Neural cell (in vitro differentiated cells): ENCODE measurements around the gene SFR1.

Source experiments
- EP300 ChIP-seq: fragments of 450-650 bp; conservative IDR thresholded peaks from 2 replicates; pipeline ENCODE4 v1.6.1; 2014; ENCODE audit warnings: antibody characterized with exemption, mild to moderate bottlenecking, moderate library complexity; ENCODE audit not compliant: poor library complexity, severe bottlenecking
- EZH2 ChIP-seq: fragments of 200-600, 300-800 bp; shearing (Covaris generic), sonication (generic); IDR thresholded peaks from 2 replicates; pipeline ENCODE4 v1.6.1; 2014; ENCODE audit warnings: antibody characterized with exemption, low read length, borderline replicate concordance, mild to moderate bottlenecking; ENCODE audit not compliant: insufficient read depth, poor library complexity, severe bottlenecking
- MXI1 ChIP-seq: fragments of 450-650 bp; conservative IDR thresholded peaks from 2 replicates; pipeline ENCODE4 v1.6.1; 2014; ENCODE audit warnings: antibody characterized with exemption, mild to moderate bottlenecking; ENCODE audit not compliant: poor library complexity, severe bottlenecking
- POLR2AphosphoS5 ChIP-seq: IDR thresholded peaks from 2 replicates; pipeline ENCODE4 v1.6.1; 2012
- RAD21 ChIP-seq: fragments of 450-650 bp; conservative IDR thresholded peaks from 2 replicates; pipeline ENCODE4 v1.6.1; 2014; ENCODE audit warnings: antibody characterized with exemption, mild to moderate bottlenecking, moderate library complexity
- SMC3 ChIP-seq: fragments of 450-650 bp; conservative IDR thresholded peaks from 2 replicates; pipeline ENCODE4 v1.6.1; 2014; ENCODE audit warnings: antibody characterized with exemption, mild to moderate bottlenecking, moderate library complexity; ENCODE audit not compliant: poor library complexity
- TAF1 ChIP-seq: IDR thresholded peaks from 2 replicates; pipeline ENCODE4 v1.6.1; 2012; ENCODE audit warnings: low read depth
- TF ChIP-seq, protein P1 (sequence below): fragments of 450-650 bp; IDR thresholded peaks from 2 replicates; pipeline ENCODE4 v1.5.1; 2014; ENCODE audit warnings: antibody characterized with exemption, mild to moderate bottlenecking, moderate library complexity; ENCODE audit not compliant: poor library complexity, severe bottlenecking
- TF ChIP-seq, protein P2 (sequence below): IDR thresholded peaks from 2 replicates; pipeline ENCODE4 v1.6.1; 2012; ENCODE audit warnings: borderline replicate concordance

DNA sequence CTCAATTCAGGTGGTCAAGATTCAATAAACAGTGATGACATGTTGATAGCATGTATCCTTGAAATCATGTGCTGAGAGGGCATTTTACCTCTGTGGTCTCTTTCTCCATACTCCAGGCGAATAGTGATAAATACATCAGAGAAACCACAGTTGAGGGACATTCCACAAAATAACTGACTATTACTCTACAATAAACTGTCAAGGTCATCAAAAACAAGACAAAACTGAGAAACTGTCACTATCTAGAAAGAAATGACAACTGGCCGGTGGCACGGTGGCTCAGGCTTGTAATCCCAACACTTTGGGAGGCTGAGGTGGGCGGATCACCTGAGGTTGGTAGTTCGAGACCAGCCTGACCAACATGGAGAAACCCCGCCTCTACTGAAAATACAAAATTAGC is 16.2 kb downstream of the SFR1 start:
- TF ChIP-seq, protein P1, sequence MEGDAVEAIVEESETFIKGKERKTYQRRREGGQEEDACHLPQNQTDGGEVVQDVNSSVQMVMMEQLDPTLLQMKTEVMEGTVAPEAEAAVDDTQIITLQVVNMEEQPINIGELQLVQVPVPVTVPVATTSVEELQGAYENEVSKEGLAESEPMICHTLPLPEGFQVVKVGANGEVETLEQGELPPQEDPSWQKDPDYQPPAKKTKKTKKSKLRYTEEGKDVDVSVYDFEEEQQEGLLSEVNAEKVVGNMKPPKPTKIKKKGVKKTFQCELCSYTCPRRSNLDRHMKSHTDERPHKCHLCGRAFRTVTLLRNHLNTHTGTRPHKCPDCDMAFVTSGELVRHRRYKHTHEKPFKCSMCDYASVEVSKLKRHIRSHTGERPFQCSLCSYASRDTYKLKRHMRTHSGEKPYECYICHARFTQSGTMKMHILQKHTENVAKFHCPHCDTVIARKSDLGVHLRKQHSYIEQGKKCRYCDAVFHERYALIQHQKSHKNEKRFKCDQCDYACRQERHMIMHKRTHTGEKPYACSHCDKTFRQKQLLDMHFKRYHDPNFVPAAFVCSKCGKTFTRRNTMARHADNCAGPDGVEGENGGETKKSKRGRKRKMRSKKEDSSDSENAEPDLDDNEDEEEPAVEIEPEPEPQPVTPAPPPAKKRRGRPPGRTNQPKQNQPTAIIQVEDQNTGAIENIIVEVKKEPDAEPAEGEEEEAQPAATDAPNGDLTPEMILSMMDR: no peak
- TF ChIP-seq, protein P2, sequence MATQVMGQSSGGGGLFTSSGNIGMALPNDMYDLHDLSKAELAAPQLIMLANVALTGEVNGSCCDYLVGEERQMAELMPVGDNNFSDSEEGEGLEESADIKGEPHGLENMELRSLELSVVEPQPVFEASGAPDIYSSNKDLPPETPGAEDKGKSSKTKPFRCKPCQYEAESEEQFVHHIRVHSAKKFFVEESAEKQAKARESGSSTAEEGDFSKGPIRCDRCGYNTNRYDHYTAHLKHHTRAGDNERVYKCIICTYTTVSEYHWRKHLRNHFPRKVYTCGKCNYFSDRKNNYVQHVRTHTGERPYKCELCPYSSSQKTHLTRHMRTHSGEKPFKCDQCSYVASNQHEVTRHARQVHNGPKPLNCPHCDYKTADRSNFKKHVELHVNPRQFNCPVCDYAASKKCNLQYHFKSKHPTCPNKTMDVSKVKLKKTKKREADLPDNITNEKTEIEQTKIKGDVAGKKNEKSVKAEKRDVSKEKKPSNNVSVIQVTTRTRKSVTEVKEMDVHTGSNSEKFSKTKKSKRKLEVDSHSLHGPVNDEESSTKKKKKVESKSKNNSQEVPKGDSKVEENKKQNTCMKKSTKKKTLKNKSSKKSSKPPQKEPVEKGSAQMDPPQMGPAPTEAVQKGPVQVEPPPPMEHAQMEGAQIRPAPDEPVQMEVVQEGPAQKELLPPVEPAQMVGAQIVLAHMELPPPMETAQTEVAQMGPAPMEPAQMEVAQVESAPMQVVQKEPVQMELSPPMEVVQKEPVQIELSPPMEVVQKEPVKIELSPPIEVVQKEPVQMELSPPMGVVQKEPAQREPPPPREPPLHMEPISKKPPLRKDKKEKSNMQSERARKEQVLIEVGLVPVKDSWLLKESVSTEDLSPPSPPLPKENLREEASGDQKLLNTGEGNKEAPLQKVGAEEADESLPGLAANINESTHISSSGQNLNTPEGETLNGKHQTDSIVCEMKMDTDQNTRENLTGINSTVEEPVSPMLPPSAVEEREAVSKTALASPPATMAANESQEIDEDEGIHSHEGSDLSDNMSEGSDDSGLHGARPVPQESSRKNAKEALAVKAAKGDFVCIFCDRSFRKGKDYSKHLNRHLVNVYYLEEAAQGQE: no peak
- TF ChIP-seq SMC3: no peak
- no peak for TF ChIP-seq TAF1
- TF ChIP-seq POLR2AphosphoS5: no peak
- no peak for TF ChIP-seq RAD21
- TF ChIP-seq EZH2: no peak
- TF ChIP-seq EP300: no peak
- TF ChIP-seq MXI1: no peak
